WTC11 (cell line): ENCODE measurements around the gene ZNF592.

ENCODE experiments used
- GABPB1 ChIP-seq: sonication (generic); formaldehyde crosslinking; IDR thresholded peaks from 2 replicates; pipeline ENCODE4 v1.8.1; 2023; ENCODE audit warnings: mild to moderate bottlenecking, missing genetic modification reagents
- GRHL2 ChIP-seq: fragments of 250-450 bp; sonication (Bioruptor Pico); IDR thresholded peaks from 2 replicates; pipeline ENCODE4 v1.8.0; 2022; ENCODE audit warnings: mild to moderate bottlenecking, moderate library complexity; ENCODE audit not compliant: insufficient replicate concordance, severe bottlenecking
- PRRX2 ChIP-seq: fragments of 250-450 bp; sonication (Bioruptor Pico); IDR thresholded peaks from 2 replicates; pipeline ENCODE4 v1.8.0; 2021; ENCODE audit warnings: mild to moderate bottlenecking
- TCF7 ChIP-seq: sonication (generic); formaldehyde crosslinking; IDR thresholded peaks from 2 replicates; pipeline ENCODE4 v1.8.0; 2022; ENCODE audit warnings: mild to moderate bottlenecking, low read depth, missing genetic modification reagents, moderate library complexity
- TF ChIP-seq, protein P1 (sequence below): sonication (generic); formaldehyde crosslinking; IDR thresholded peaks from 2 replicates; pipeline ENCODE4 v1.8.1; 2023; ENCODE audit warnings: mild to moderate bottlenecking, missing genetic modification reagents, borderline replicate concordance
- TF ChIP-seq, protein P2 (sequence below): fragments of 200-600 bp; IDR thresholded peaks from 2 replicates; pipeline ENCODE4 v1.8.0; 2022; ENCODE audit warnings: antibody characterized with exemption

DNA sequence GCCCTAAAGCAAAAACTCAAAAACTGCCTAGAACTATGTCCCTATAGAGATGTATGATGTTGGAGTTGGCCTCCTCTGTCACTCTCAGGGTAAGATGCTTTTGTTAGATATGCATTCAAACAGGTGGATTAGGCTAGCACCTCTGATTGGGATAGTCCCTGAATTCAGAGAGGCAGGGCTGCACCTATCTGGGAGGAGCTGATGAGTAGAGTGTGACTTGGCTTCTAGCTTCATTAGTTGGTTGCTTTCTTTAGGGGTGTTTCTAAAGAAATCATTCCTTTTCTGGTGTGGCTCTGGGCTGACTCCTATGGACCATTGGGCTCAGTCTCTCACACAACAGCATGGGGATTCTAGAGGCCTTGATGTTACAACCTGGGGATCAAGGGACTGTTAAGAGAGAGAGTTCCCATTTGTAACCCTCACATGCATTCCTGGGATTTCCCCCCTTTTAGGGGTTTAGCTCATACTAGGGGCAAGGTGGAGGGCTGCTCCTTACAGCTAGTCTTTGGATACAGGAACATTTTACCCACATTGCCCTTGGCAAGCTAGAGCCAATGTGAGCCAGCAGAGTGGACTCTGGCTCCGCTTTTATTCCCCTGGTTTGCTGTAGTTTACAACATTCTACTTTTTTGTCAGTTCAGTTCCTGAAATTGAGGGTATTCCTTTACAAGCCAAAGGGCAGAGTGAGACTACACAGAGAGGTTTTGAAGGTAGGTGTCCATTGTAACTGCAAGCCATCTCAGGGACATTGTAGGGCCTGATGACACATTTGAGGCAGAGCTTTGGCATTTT, 7.5 kb downstream of the ZNF592 start:
- TF ChIP-seq, protein P1, sequence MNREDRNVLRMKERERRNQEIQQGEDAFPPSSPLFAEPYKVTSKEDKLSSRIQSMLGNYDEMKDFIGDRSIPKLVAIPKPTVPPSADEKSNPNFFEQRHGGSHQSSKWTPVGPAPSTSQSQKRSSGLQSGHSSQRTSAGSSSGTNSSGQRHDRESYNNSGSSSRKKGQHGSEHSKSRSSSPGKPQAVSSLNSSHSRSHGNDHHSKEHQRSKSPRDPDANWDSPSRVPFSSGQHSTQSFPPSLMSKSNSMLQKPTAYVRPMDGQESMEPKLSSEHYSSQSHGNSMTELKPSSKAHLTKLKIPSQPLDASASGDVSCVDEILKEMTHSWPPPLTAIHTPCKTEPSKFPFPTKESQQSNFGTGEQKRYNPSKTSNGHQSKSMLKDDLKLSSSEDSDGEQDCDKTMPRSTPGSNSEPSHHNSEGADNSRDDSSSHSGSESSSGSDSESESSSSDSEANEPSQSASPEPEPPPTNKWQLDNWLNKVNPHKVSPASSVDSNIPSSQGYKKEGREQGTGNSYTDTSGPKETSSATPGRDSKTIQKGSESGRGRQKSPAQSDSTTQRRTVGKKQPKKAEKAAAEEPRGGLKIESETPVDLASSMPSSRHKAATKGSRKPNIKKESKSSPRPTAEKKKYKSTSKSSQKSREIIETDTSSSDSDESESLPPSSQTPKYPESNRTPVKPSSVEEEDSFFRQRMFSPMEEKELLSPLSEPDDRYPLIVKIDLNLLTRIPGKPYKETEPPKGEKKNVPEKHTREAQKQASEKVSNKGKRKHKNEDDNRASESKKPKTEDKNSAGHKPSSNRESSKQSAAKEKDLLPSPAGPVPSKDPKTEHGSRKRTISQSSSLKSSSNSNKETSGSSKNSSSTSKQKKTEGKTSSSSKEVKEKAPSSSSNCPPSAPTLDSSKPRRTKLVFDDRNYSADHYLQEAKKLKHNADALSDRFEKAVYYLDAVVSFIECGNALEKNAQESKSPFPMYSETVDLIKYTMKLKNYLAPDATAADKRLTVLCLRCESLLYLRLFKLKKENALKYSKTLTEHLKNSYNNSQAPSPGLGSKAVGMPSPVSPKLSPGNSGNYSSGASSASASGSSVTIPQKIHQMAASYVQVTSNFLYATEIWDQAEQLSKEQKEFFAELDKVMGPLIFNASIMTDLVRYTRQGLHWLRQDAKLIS (CRISPR knock-in tag): no peak
- TF ChIP-seq TCF7 (CRISPR knock-in tag) (no peak), PRRX2 (no peak), GABPB1 (no peak), GRHL2 (CRISPR knock-in tag) (no peak)
- TF ChIP-seq, protein P2, sequence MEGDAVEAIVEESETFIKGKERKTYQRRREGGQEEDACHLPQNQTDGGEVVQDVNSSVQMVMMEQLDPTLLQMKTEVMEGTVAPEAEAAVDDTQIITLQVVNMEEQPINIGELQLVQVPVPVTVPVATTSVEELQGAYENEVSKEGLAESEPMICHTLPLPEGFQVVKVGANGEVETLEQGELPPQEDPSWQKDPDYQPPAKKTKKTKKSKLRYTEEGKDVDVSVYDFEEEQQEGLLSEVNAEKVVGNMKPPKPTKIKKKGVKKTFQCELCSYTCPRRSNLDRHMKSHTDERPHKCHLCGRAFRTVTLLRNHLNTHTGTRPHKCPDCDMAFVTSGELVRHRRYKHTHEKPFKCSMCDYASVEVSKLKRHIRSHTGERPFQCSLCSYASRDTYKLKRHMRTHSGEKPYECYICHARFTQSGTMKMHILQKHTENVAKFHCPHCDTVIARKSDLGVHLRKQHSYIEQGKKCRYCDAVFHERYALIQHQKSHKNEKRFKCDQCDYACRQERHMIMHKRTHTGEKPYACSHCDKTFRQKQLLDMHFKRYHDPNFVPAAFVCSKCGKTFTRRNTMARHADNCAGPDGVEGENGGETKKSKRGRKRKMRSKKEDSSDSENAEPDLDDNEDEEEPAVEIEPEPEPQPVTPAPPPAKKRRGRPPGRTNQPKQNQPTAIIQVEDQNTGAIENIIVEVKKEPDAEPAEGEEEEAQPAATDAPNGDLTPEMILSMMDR: no peak
